ENCODE results near the gene BUB1B. TPM values are rescaled to one million over a fixed set of nuclear protein-coding genes. Genes with fewer than 3 reads are reported as not detected.

The BUB1B gene
- total and polyA plus RNA-seq, 9 of the 15 experiments (the other 6 are each of a cell fraction or from before 2014, with no cell fraction given) = 28.7 to 113 (median 82.2) TPM

DNA sequence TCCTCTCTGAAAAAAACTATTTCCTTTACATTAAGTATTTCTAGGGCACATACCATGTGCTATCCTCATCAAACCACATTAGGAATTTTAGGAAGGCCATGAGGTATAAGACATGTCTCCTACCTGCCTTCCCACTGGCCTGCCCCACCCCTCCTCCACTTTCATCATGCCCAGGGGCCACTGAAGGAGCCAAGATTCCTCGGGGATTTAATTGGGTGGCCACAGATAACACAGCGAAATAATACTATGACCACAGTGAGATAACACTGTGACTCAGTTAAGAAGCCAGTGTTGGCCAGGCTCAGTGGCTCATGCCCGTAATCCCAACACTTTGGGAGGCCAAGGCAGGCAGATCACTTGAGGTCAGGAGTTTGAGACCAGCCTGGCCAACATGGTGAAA is 42.4 kb upstream of the BUB1B start (continued):
- TF ChIP-seq, protein P1, sequence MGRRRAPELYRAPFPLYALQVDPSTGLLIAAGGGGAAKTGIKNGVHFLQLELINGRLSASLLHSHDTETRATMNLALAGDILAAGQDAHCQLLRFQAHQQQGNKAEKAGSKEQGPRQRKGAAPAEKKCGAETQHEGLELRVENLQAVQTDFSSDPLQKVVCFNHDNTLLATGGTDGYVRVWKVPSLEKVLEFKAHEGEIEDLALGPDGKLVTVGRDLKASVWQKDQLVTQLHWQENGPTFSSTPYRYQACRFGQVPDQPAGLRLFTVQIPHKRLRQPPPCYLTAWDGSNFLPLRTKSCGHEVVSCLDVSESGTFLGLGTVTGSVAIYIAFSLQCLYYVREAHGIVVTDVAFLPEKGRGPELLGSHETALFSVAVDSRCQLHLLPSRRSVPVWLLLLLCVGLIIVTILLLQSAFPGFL (CRISPR knock-in tag; IDR thresholded peaks at IDR 0.05) = no peak
- TF ChIP-seq TFE3 (CRISPR knock-in tag; IDR thresholded peaks at IDR 0.05) = no peak

DNA sequence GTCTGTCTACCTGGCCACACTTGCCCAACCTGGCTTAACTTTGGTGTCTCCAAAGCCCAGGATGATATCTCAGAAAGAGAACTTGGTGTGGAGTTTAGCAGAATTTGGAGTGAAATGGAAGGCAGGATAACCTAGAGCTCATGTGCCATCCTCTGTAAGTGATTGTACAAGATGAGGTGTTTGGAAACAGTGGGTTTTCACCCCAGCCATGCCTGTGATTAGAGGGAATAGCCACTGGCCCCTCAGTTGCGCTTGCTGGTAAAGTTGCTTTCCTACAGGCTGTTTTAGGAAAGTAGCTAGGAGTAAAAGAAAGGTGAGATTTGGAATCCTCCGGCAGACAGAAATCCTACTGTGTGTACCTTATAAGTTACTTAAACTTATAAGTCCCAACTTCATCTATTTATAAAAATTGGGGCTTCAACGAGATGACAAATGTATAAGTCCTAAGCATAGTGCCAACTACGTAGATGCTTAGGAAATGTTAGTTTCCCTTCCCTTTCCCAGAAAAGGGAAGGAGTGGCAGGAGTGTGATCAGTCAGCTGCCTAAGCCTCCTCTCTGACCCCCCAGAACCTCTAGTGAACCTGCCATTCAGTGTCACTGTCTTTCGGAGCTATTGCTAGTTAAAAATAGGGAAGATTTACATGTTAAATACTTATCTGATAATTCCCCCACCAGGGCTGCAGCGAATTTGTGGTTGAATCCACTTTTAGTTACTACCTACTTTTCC is 38.8 kb upstream of the BUB1B start:
- ChIA-PET CTCF (ENCODE audit: low intra/inter-chr PET ratio) (no interaction called here), POLR2A (interaction anchor here (1.0 to 1.2 kb wide), 2 partner anchors 11 to 25 kb away, joined by 3 to 4 read pairs; no protein-coding TSS in a partner anchor)
- intact Hi-C loops (cut with micrococcal nuclease) = no loop called here
- Histone ChIP-seq H3K9ac (ENCODE audit: insufficient read depth in 1 of 2, low read depth in 2 of 2, low read length in 2 of 2) (no peak overlapping the region), H2AFZ (ENCODE audit: low read depth, low read length) (no peak overlapping the region), H4K20me1 (replicated peaks; ENCODE audit: control insufficient read depth, insufficient read depth, low read length) (no peaks in the 10 kb centered on the region; the same call in 1 of the 2 replicates), H3K4me3 (no peak overlapping the region), H3K27ac (ENCODE audit: extremely low read depth, low read depth, low read length) (no peak overlapping the region), H3K4me2 (ENCODE audit: insufficient read depth, low read length) (no peak overlapping the region), H3K36me3 (ENCODE audit: control insufficient read depth, insufficient read depth, low read length) (no peaks in the 10 kb centered on the region), H3K9me3 (replicated peaks; ENCODE audit: control insufficient read depth, insufficient read depth, low read depth, low read length) (no peaks in the 10 kb centered on the region), H3K79me2 (ENCODE audit: control insufficient read depth, insufficient read depth, low read length) (no peaks in the 10 kb centered on the region), H3K27me3 (ENCODE audit: control insufficient read depth in 2 of 2, insufficient read depth in 2 of 2, low read length in 2 of 2) (peaks cover 0 to 3% of the 10 kb centered on the region in 2 experiments; a peak in 4 of 5 replicates), H3K9me1 (ENCODE audit: control insufficient read depth, insufficient read depth, low read length) (peaks cover 2% of the 10 kb centered on the region), H3K4me1 (replicated peaks in 1 of 2; ENCODE audit: control insufficient read depth in 2 of 2, insufficient read depth in 2 of 2, low read length in 2 of 2) (no peaks in the 10 kb centered on the region; a peak in 1 of 5 replicates)
- FAIRE-seq (no peak), DNase-seq (ENCODE audit: extremely low read depth in 1 of 4, low spot score in 3 of 4) (no peak), ATAC-seq (no peak)
- in situ Hi-C loops (cut with MboI) = no loop called here
- BruUV-seq (replicated peaks) = no TSS peak
- WGBS (ENCODE audit: insufficient coverage, low coverage, missing lambda C conversion rate) = 19% methylated on average over 6 of the region's 6 CpGs
- TF ChIP-seq MTA3 (IDR thresholded peaks at IDR 0.05; ENCODE audit: borderline replicate concordance) (no peak), ZNF695 (CRISPR knock-in tag; IDR thresholded peaks at IDR 0.05) (no peak), GTF2F1 (IDR thresholded peaks at IDR 0.05; ENCODE audit: low read depth, low read length) (no peak), ZNF239 (CRISPR knock-in tag; IDR thresholded peaks at IDR 0.05) (no peak), ZBTB11 (CRISPR knock-in tag; IDR thresholded peaks at IDR 0.05) (no peak)
- TF ChIP-seq, protein P2, sequence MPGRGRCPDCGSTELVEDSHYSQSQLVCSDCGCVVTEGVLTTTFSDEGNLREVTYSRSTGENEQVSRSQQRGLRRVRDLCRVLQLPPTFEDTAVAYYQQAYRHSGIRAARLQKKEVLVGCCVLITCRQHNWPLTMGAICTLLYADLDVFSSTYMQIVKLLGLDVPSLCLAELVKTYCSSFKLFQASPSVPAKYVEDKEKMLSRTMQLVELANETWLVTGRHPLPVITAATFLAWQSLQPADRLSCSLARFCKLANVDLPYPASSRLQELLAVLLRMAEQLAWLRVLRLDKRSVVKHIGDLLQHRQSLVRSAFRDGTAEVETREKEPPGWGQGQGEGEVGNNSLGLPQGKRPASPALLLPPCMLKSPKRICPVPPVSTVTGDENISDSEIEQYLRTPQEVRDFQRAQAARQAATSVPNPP (IDR thresholded peaks at IDR 0.05; ENCODE audit: borderline replicate concordance, insufficient read depth, insufficient read length) = no peak
- TF ChIP-seq, protein P3, sequence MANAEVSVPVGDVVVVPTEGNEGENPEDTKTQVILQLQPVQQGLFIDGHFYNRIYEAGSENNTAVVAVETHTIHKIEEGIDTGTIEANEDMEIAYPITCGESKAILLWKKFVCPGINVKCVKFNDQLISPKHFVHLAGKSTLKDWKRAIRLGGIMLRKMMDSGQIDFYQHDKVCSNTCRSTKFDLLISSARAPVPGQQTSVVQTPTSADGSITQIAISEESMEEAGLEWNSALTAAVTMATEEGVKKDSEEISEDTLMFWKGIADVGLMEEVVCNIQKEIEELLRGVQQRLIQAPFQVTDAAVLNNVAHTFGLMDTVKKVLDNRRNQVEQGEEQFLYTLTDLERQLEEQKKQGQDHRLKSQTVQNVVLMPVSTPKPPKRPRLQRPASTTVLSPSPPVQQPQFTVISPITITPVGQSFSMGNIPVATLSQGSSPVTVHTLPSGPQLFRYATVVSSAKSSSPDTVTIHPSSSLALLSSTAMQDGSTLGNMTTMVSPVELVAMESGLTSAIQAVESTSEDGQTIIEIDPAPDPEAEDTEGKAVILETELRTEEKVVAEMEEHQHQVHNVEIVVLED (CRISPR knock-in tag; IDR thresholded peaks at IDR 0.05) = no peak

All from K562 (cell line).